T-cell (primary cell): Measurements from ENCODE around the gene FICD. TPM values are rescaled to one million over a fixed set of nuclear protein-coding genes. Genes with fewer than 3 reads are reported as not detected.

Source experiments
- ATAC-seq, 4 experiments: fragments of 200-7000 bp in 3 of 4; fragments of 150-1000 bp in 1 of 4; cut with Tn5 transposase; replicated peaks in 1 of 4; 1 replicate in 3 of 4; 2 replicates in 1 of 4; pipeline ENCODE4 v1.10.0; 2021; ENCODE audit warnings: moderate library complexity in 3 of 4, mild to moderate bottlenecking in 2 of 4, moderate number of reproducible peaks in 1 of 4
- CTCF ChIA-PET, 2 donors: fragments of 300-600 bp; sonication (Branson Sonifier 250); formaldehyde crosslinking; loops; one replicate each; lab custom pipeline; 2022; ENCODE audit warnings: antibody characterized with exemption in 2 of 2; lab: Charles Lee
- POLR2A ChIA-PET, 2 donors: fragments of 300-600 bp; sonication (Branson Sonifier 250); formaldehyde crosslinking; loops; one replicate each; lab custom pipeline; 2022; ENCODE audit warnings: antibody characterized with exemption in 2 of 2; lab: Charles Lee
- DNase-seq, 35 experiments: peaks; one replicate each; pipeline versions ENCODE4 v3.0.0 to v3.0.0-alpha.2; 2013 to 2023
- H3K27ac ChIP-seq: one replicate; pipeline ENCODE4 v1.5.1; 2013; ENCODE audit warnings: low read length
- H3K27me3 ChIP-seq, 2 experiments: replicated peaks in 1 of 2; 1 replicate in 1 of 2; 2 replicates in 1 of 2; pipeline versions ENCODE4 v1.6.1 to v1.7.0; 2013; ENCODE audit warnings: low read length in 1 of 2, mixed read lengths in 1 of 2; ENCODE audit not compliant: control insufficient read depth in 2 of 2, insufficient read depth in 2 of 2; ENCODE audit errors: extremely low read depth in 1 of 2
- H3K36me3 ChIP-seq, 2 donors: 1 replicate in 1 of 2; 2 replicates in 1 of 2; pipeline versions ENCODE4 v1.6.1 to v1.7.0; 2013; ENCODE audit warnings: low read length in 1 of 2; ENCODE audit not compliant: control insufficient read depth in 2 of 2, insufficient read depth in 1 of 2; ENCODE audit errors: extremely low read depth in 1 of 2
- H3K4me1 ChIP-seq, 2 experiments: 1 replicate in 1 of 2; 2 replicates in 1 of 2; pipeline versions ENCODE4 v1.6.1 to v1.7.0; 2013; ENCODE audit warnings: low read length in 2 of 2, mixed read lengths in 1 of 2; ENCODE audit not compliant: insufficient read depth in 2 of 2, control insufficient read depth in 1 of 2; ENCODE audit errors: extremely low read depth in 1 of 2
- H3K4me3 ChIP-seq, 2 donors: 1 replicate in 1 of 2; 2 replicates in 1 of 2; pipeline versions ENCODE4 v1.5.1 to v1.7.0; 2013; ENCODE audit warnings: mild to moderate bottlenecking in 2 of 2, low read length in 1 of 2, moderate library complexity in 1 of 2; ENCODE audit not compliant: control insufficient read depth in 1 of 2; ENCODE audit errors: extremely low read depth in 1 of 2
- H3K9me3 ChIP-seq: 2 replicates; pipeline ENCODE4 v1.7.0; 2013
- H3K27ac Mint-ChIP-seq, 2 donors: one replicate each; pipeline ENCODE4 v1.8.0; 2020 to 2021; ENCODE audit warnings: mild to moderate bottlenecking in 2 of 2, mixed read lengths in 2 of 2
- H3K27me3 Mint-ChIP-seq, 2 donors: one replicate each; pipeline ENCODE4 v1.8.0; 2021 to 2022; ENCODE audit warnings: mixed read lengths in 2 of 2
- H3K36me3 Mint-ChIP-seq: one replicate; pipeline ENCODE4 v1.8.0; 2021; ENCODE audit warnings: mixed read lengths
- H3K4me1 Mint-ChIP-seq, 3 donors: one replicate each; pipeline ENCODE4 v1.8.0; 2020 to 2022; ENCODE audit warnings: mixed read lengths in 3 of 3, mild to moderate bottlenecking in 1 of 3
- H3K4me3 Mint-ChIP-seq, 3 donors: one replicate each; pipeline ENCODE4 v1.8.0; 2020 to 2022; ENCODE audit warnings: mild to moderate bottlenecking in 3 of 3, mixed read lengths in 3 of 3, moderate library complexity in 3 of 3
- H3K9me3 Mint-ChIP-seq, 3 donors: one replicate each; pipeline ENCODE4 v1.8.0; 2020 to 2022; ENCODE audit warnings: mixed read lengths in 3 of 3
- WGBS: methylation state at CpG from one replicate; pipeline ENCODE4 v1.1.5; 2013; ENCODE audit warnings: missing lambda C conversion rate; ENCODE audit not compliant: insufficient coverage; 5-methylcytosine and 5-hydroxymethylcytosine counted together
- total RNA-seq, 35 experiments: library from RNA in 6 of 35; stranded (reverse) in 6 of 35; fragments of 120-200 nt in 1 of 35; gene quantifications; one replicate each; pipeline versions ENCODE4 v1.2.1 to v1.2.4 and lab custom pipeline; 2013 to 2026

The FICD gene
- total RNA-seq, 5 donors from 2014 or later (not counting 1 experiment from before 2014, with no cell fraction given): 5.0 to 9.3 (median 7.8) TPM

GRCh38 chr12:108510836-108511235, 4.2 kb upstream of the FICD start:
- Mint-ChIP-seq H3K9me3 (no peaks in the 10 kb centered on the region), H3K4me1 (peaks cover 13 to 28% (median 19%) of the 10 kb centered on the region in 3 donors), H3K27ac (no peak overlapping the region), H3K36me3 (no peaks in the 10 kb centered on the region), H3K27me3 (peaks cover 1% of the 10 kb centered on the region in 2 donors), H3K4me3 (no peak overlapping the region)
- ChIA-PET CTCF (interaction anchor here in 1 of 2 donors (0.6 kb wide), 1 partner anchor 43 kb away, joined by 6 read pairs; no protein-coding TSS in a partner anchor), POLR2A (no interaction called here)
- no peak for ATAC-seq
- H3K4me1 ChIP-seq: peaks cover 3 to 21% of the 10 kb centered on the region in 2 experiments
- no peaks in the 10 kb centered on the region for H3K36me3 ChIP-seq
- no peak overlapping the region for H3K4me3 ChIP-seq
- no peak for DNase-seq
- no CpG with 5 or more reads among the region's 2 CpGs for WGBS
- H3K27ac ChIP-seq: no peak overlapping the region
- H3K9me3 ChIP-seq: no peaks in the 10 kb centered on the region
- peaks cover 0 to 3% of the 10 kb centered on the region in 2 experiments for H3K27me3 ChIP-seq

DNA sequence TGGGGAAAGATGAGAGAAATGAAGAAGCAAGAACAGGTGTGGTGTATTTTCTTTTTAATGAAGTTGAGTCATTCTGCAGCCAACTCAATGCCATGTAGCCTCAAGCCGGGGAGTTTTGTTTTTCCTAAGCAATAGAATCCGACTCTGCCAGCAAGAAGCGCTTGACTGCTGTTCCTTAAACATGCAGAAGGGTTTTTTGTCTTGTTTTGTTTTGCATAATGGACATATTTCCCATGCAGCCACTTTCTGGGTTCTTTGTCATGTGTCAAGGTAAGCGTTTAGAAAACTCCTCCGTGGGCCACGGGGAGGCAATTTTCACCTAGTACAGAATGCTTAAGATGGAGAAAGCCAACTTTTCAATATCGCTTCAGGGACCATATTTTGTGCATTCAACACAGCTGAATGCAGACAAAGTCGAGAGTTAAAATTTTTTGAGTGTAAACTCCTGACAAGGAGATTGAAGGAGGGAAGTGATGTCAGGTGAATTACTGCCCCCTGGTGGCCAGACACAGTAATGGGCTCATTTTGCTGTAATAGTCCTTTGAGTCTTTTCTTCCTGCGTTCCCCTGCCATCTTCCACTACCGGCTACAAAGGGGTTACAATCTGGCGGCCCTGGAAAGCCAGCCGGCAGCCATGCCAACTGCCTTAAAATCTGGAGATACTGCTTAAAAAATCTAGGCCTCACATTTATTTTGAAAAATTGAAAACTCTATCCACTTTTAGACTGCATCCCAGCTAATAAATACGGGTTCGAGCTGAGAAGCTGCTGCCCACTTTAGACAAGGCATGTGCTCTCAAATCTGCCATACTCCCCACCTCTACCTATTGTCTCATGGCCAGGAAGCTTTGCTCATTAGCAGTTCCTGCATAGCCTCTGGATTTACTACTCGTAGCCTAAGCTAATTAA, 3.2 kb upstream of the FICD start:
- Mint-ChIP-seq H3K4me1 (peaks cover 23 to 36% (median 29%) of the 10 kb centered on the region in 3 donors), H3K27ac (no peak overlapping the region), H3K9me3 (no peaks in the 10 kb centered on the region), H3K4me3 (peak overlapping the region in 2 of 3 donors; percentile 25 to 28), H3K36me3 (no peaks in the 10 kb centered on the region), H3K27me3 (peaks cover 0 to 1% of the 10 kb centered on the region in 2 donors)
- Histone ChIP-seq H3K27ac (no peak overlapping the region), H3K4me1 (peaks cover 5 to 31% of the 10 kb centered on the region in 2 experiments), H3K9me3 (no peaks in the 10 kb centered on the region), H3K27me3 (no peaks in the 10 kb centered on the region), H3K4me3 (no peak overlapping the region), H3K36me3 (no peaks in the 10 kb centered on the region)
- POLR2A ChIA-PET: no interaction called here
- no peak for ATAC-seq
- DNase-seq: peak; percentile 43 to 90 (median 69)
- WGBS: 31% methylated on average over 11 of the region's 15 CpGs
- CTCF ChIA-PET: interaction anchor here (0.5 to 1.1 kb wide), 5 partner anchors 11 to 118 kb away, joined by 3 to 6 read pairs (median 3); no protein-coding TSS in a partner anchor

DNA sequence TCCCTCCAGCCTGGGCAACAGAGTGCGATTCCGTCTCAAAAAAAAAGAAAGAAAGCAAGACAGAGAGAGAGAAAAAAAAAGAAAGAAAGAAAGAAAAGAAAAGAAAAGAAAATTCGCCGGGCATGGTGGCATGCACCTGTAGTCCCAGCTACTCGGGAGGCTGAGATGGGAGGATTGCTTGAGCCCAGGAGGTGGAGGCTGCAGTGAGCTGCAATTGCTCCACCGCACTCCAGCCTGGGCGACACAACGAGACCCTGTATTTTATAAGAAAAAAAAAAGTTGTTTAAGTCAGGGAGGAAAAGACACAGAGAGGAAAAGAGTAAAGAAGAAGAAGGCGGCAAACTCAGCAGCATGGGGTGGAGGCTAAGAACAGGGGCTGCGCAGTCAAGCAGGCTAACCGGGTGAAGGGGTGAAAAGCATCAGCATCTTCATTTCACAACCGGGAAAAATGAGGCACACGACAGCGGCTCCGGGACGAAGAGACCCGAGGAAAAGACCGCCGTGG, 557 bp upstream of the FICD start:
- no peak for DNase-seq
- POLR2A ChIA-PET: interaction anchor here in 1 of 2 donors (0.6 kb wide), 1 partner anchor 17 kb away, joined by 3 read pairs; no protein-coding TSS in a partner anchor
- Mint-ChIP-seq H3K9me3 (no peaks in the 10 kb centered on the region), H3K27ac (peak overlapping the region; percentile 74 to 91), H3K4me3 (peak overlapping the region; percentile 89 to 96 (median 95)), H3K4me1 (peaks cover 28 to 43% (median 37%) of the 10 kb centered on the region in 3 donors), H3K36me3 (peaks cover 6% of the 10 kb centered on the region), H3K27me3 (no peaks in the 10 kb centered on the region)
- Histone ChIP-seq H3K4me3 (peak overlapping the region; percentile 78 to 96), H3K9me3 (no peaks in the 10 kb centered on the region), H3K4me1 (peaks cover 5 to 33% of the 10 kb centered on the region in 2 experiments), H3K36me3 (peaks cover 8 to 22% of the 10 kb centered on the region in 2 donors), H3K27ac (no peak overlapping the region), H3K27me3 (no peaks in the 10 kb centered on the region)
- peak in 3 of 4 experiments; percentile 15 to 36 (median 31) for ATAC-seq
- WGBS: 30% methylated on average over 19 of the region's 19 CpGs
- CTCF ChIA-PET: interaction anchor here in 1 of 2 donors (0.7 kb wide), 1 partner anchor 288 kb away, joined by 3 read pairs; no protein-coding TSS in a partner anchor

DNA sequence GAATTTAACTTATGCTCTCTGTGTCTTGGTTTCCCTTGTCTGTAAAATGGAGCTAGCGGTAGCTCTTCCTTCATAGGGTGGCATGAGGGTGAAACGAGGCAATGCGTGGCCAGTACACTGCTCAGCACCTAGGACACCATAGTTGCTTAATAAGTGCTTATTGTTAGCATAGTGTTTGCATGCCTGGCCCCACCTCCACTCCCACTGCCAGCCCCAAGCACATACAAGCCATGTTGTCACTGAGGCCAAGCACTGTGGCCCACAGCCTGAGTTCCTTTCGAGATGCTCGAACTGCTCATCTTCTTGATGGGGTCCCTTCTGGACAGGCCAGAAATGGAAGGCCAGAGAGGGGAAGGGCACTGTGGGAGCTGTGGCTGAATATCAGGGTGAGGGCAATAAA, 839 bp downstream of the FICD start:
- Histone ChIP-seq H3K27me3 (no peaks in the 10 kb centered on the region), H3K27ac (peak overlapping the region; percentile 61), H3K4me3 (peak overlapping the region; percentile 78 to 96), H3K36me3 (peaks cover 14 to 36% of the 10 kb centered on the region in 2 donors), H3K9me3 (no peaks in the 10 kb centered on the region), H3K4me1 (peaks cover 5 to 33% of the 10 kb centered on the region in 2 experiments)
- H3K27me3 Mint-ChIP-seq: no peaks in the 10 kb centered on the region
- POLR2A ChIA-PET: interaction anchor here in 1 of 2 donors (0.5 kb wide), 2 partner anchors 24 to 124 kb away, joined by 3 to 15 read pairs; no protein-coding TSS in a partner anchor
- CTCF ChIA-PET: interaction anchor here (0.6 to 1.0 kb wide), 2 partner anchors 18 to 45 kb away, joined by 3 read pairs; partner anchors contain the start of gene SART3 (in 1 of the 2)
- peaks cover 18% of the 10 kb centered on the region for H3K36me3 Mint-ChIP-seq
- ATAC-seq: no peak
- H3K4me3 Mint-ChIP-seq: peak overlapping the region; percentile 89 to 96 (median 95)
- 100% methylated on average over 2 of the region's 5 CpGs for WGBS
- H3K9me3 Mint-ChIP-seq: no peaks in the 10 kb centered on the region
- H3K4me1 Mint-ChIP-seq: peaks cover 30 to 43% (median 40%) of the 10 kb centered on the region in 3 donors
- H3K27ac Mint-ChIP-seq: peak overlapping the region; percentile 76 to 90
- no peak for DNase-seq

DNA sequence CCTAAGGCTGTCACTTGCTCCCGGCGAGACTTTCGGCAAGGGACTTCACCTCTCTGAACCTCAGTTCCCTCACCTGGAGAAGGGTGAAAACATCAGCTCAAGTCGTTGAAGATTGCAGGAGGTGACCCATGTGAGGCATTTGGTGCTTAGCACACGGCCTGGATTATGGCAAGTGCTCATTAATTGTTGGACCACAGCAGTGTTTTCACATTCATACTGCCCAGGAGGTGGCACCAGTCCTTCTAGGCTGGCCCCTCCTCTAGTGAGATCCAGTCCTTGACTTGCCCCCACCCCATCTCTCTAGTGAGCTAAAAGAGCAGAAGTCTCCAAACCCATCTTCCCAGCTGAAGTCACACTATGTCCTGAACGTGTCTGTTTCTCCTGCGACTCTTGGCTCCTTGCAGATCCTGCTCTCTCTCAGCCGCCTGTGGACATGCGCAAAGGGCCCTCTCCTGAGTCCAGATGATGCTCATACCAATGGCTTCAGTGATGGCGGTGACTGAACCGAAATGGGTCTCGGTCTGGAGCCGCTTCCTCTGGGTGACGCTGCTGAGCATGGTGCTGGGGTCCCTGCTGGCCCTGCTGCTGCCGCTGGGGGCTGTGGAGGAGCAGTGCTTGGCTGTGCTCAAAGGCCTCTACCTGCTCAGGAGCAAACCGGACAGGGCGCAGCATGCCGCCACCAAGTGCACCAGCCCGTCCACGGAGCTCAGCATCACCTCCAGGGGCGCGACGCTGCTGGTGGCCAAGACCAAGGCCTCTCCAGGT, 1.6 kb downstream of the FICD start:
- POLR2A ChIA-PET: interaction anchor here (0.5 to 0.6 kb wide), 3 partner anchors 8 to 124 kb away, joined by 3 to 15 read pairs (median 4); no protein-coding TSS in a partner anchor
- no peak for DNase-seq

More for the DNA sequence above, 1.6 kb downstream of the FICD start:
- Histone ChIP-seq H3K4me3 (no peak overlapping the region), H3K27me3 (no peaks in the 10 kb centered on the region), H3K36me3 (peaks cover 14 to 44% of the 10 kb centered on the region in 2 donors), H3K4me1 (peaks cover 5 to 30% of the 10 kb centered on the region in 2 experiments), H3K27ac (peak overlapping the region; percentile 61), H3K9me3 (no peaks in the 10 kb centered on the region)
- Mint-ChIP-seq H3K27me3 (no peaks in the 10 kb centered on the region), H3K9me3 (no peaks in the 10 kb centered on the region), H3K27ac (peak overlapping the region; percentile 76 to 90), H3K4me3 (peak overlapping the region; percentile 89 to 96 (median 95)), H3K36me3 (peaks cover 22% of the 10 kb centered on the region), H3K4me1 (peaks cover 26 to 40% (median 36%) of the 10 kb centered on the region in 3 donors)
- CTCF ChIA-PET: interaction anchor here (0.6 kb wide), 2 partner anchors 19 to 518 kb away, joined by 3 read pairs; no protein-coding TSS in a partner anchor
- no peak for ATAC-seq
- whole genome bisulfite sequencing: 94% methylated on average over 20 of the region's 23 CpGs
